ENCODE data around the gene TMCC1.

- TF ChIP-seq ZNF274 (IDR thresholded peaks at IDR 0.05; ENCODE audit: insufficient read depth, insufficient read length) (no peak), ZNF384 (IDR thresholded peaks at IDR 0.05; ENCODE audit: borderline replicate concordance, low read depth, low read length) (no peak)
Observed at GRCh38 chr3:129938140-129938930, 44.8 kb upstream of the TMCC1 start.

All from GM12878 (cell line).